GM12892 (cell line): ENCODE results near the gene GAL3ST3.

Experiments used
- POLR2A ChIP-seq: IDR thresholded peaks from 2 replicates; pipeline ENCODE4 v1.6.1; 2011; ENCODE audit warnings: low read depth, low read length, control low read depth
- POLR2AphosphoS5 ChIP-seq: IDR thresholded peaks from 2 replicates; pipeline ENCODE4 v1.6.1; 2011; ENCODE audit warnings: low read depth, low read length, control low read depth

DNA sequence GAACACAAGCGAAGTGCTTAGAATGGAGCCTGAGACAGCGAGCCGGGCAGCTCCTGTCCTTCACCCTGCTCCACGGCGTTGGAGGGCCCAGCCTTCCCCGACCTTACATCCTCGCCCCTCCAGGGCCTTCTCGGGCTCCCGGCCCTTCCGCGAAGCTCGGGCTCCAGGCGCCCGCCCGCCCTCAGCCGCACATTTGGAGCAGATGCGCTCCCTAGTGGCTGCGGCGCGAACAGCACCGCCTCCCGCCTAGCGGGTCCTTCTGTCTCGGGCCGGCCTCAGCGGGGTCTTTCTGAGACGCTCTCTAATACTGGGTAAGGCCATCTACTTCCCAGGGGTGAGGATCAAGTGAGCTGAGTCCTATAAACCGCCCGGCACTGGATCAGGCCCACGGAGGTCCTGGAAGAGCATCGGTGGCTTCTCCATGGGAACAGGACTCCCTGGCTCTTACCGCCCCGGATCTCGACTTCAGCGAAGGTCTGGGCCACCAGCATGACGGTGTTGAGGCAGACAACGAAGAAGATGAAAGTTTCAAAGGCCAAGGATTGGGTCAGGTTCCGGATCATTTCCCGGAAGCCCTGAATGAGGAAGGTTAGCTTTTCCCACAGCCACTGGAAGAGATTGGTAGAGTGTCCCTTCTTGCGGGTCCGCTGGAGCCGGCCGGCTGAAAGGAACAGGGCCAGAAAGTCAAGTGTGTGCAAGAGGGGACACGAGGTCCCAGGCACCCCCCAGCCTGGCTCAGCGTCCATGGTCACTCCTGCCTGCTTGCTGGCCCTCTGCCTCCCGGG lies 26.4 kb downstream of the GAL3ST3 start:
- TF ChIP-seq POLR2A: no peak
- no peak for TF ChIP-seq POLR2AphosphoS5
